HepG2 (cell line): ENCODE measurements around the gene EPN3. TPM values are rescaled to one million over a fixed set of nuclear protein-coding genes. Genes with fewer than 3 reads are reported as not detected.

ENCODE experiments used
- IRF2 ChIP-seq: IDR thresholded peaks from 2 replicates; pipeline ENCODE4 v1.6.1; 2018; ENCODE audit warnings: missing genetic modification reagents, missing compliant biosample characterization
- IRX3 ChIP-seq: sonication (generic); formaldehyde crosslinking; IDR thresholded peaks from 2 replicates; pipeline ENCODE4 v1.8.1; 2023; ENCODE audit warnings: mild to moderate bottlenecking, low read depth, missing genetic modification reagents, borderline replicate concordance
- KDM2A ChIP-seq: sonication (generic); formaldehyde crosslinking; IDR thresholded peaks from 2 replicates; pipeline ENCODE4 v1.4.0; 2020; ENCODE audit warnings: low read depth, missing genetic modification reagents, borderline replicate concordance
- MAF1 ChIP-seq: sonication (generic); formaldehyde crosslinking; IDR thresholded peaks from 2 replicates; pipeline ENCODE4 v1.5.0; 2020; ENCODE audit warnings: missing genetic modification reagents, borderline replicate concordance
- NR2C2 ChIP-seq: sonication (generic); formaldehyde crosslinking; IDR thresholded peaks from 2 replicates; pipeline ENCODE4 v1.4.0; 2020; ENCODE audit warnings: missing genetic modification reagents, mild to moderate bottlenecking, moderate library complexity, borderline replicate concordance
- SPEN ChIP-seq: sonication (generic); formaldehyde crosslinking; IDR thresholded peaks from 2 replicates; pipeline ENCODE4 v1.5.1; 2020; ENCODE audit warnings: low read depth, mild to moderate bottlenecking, missing genetic modification reagents
- ZNF253 ChIP-seq: sonication (generic); formaldehyde crosslinking; IDR thresholded peaks from 2 replicates; pipeline ENCODE4 v1.8.0; 2022; ENCODE audit warnings: mild to moderate bottlenecking, missing genetic modification reagents, borderline replicate concordance
- ZNF333 ChIP-seq: sonication (generic); formaldehyde crosslinking; IDR thresholded peaks from 2 replicates; pipeline ENCODE4 v1.4.0; 2020; ENCODE audit warnings: mild to moderate bottlenecking, missing genetic modification reagents, borderline replicate concordance
- ZNF547 ChIP-seq: sonication (generic); formaldehyde crosslinking; IDR thresholded peaks from 2 replicates; pipeline ENCODE4 v1.5.1; 2020; ENCODE audit warnings: mild to moderate bottlenecking, missing genetic modification reagents
- polyA plus RNA-seq, 8 experiments: library from polyadenylated mRNA; depleted of rRNA in 3 of 8; stranded (reverse) in 7 of 8; unstranded in 1 of 8; fragments of >200 nt; fragmentation: Illumina TruSeq in 4 of 8; extraction: Trizol in 4 of 8; gene quantifications; 2 replicates each; pipeline versions ENCODE4 v1.2.1 to v1.2.3, GENCODE V29; 2011 to 2016; ENCODE audit warnings: low read depth in 4 of 8, missing spikeins in 1 of 8, mixed read lengths in 1 of 8; ENCODE audit not compliant: insufficient read depth in 1 of 8
- total RNA-seq, 5 experiments: library from RNA; depleted of rRNA; stranded (reverse); fragments of >200 nt; fragmentation: Illumina TruSeq; extraction: Trizol; gene quantifications; 2 replicates each; pipeline ENCODE4 v1.2.3, GENCODE V29; 2016; ENCODE audit warnings: low read depth in 1 of 5
- TF ChIP-seq, protein P1 (sequence below): fragments of 450-650 bp; IDR thresholded peaks from 2 replicates; pipeline ENCODE4 v1.6.1; 2017; ENCODE audit warnings: mild to moderate bottlenecking
- TF ChIP-seq, protein P2 (sequence below): sonication (generic); formaldehyde crosslinking; IDR thresholded peaks from 2 replicates; pipeline ENCODE4 v1.8.0; 2022; ENCODE audit warnings: missing genetic modification reagents, mild to moderate bottlenecking, borderline replicate concordance
- TF ChIP-seq, protein P3 (sequence below): sonication (generic); formaldehyde crosslinking; IDR thresholded peaks from 2 replicates; pipeline ENCODE4 v1.4.0; 2020; ENCODE audit warnings: mild to moderate bottlenecking, missing genetic modification reagents
- TF ChIP-seq, protein P4 (sequence below): IDR thresholded peaks from 2 replicates; pipeline ENCODE4 v1.6.1; 2016
- TF ChIP-seq, protein P5 (sequence below): sonication (generic); formaldehyde crosslinking; IDR thresholded peaks from 2 replicates; pipeline ENCODE4 v1.4.0; 2020; ENCODE audit warnings: missing genetic modification reagents, borderline replicate concordance
- TF ChIP-seq, protein P6 (sequence below): sonication (generic); formaldehyde crosslinking; IDR thresholded peaks from 2 replicates; pipeline ENCODE4 v1.8.1; 2023; ENCODE audit warnings: mild to moderate bottlenecking, moderate library complexity, missing genetic modification reagents

Gene EPN3
- total and polyA plus RNA-seq, 2 of the 13 experiments (the other 11 are each of a cell fraction or from before 2014, with no cell fraction given) = 0.11 to 0.95 TPM

DNA sequence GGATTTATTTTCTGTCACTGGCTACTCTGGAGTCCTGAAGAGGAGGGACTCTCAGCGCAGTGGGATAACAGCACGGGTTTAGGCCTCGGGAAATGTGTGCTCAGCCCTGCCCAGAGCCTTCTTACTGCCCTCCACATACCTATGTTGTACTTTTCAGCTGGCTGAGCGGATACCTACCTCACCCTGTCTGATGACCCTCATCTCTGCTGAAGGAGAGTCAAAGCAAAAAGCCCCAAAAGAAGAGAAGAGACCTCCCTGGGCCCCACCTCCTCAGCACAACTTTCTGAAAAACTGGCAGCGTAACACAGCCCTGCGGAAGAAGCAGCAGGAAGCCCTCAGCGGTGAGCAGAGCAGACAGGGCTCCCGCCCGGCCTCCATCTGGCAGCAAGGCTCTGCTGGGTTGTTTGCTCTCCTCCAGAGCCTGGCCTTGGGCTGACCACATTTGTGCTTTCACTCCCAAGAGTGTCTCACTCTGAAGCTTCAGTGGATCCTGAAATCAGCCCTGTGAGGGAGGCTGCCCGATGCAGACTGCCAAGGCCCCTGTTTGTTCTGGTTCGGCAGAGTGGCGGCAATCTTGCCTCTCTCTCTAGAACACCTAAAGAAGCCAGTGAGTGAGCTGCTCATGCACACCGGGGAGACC is 14.0 kb upstream of the EPN3 start (continued):
- TF ChIP-seq, protein P1, sequence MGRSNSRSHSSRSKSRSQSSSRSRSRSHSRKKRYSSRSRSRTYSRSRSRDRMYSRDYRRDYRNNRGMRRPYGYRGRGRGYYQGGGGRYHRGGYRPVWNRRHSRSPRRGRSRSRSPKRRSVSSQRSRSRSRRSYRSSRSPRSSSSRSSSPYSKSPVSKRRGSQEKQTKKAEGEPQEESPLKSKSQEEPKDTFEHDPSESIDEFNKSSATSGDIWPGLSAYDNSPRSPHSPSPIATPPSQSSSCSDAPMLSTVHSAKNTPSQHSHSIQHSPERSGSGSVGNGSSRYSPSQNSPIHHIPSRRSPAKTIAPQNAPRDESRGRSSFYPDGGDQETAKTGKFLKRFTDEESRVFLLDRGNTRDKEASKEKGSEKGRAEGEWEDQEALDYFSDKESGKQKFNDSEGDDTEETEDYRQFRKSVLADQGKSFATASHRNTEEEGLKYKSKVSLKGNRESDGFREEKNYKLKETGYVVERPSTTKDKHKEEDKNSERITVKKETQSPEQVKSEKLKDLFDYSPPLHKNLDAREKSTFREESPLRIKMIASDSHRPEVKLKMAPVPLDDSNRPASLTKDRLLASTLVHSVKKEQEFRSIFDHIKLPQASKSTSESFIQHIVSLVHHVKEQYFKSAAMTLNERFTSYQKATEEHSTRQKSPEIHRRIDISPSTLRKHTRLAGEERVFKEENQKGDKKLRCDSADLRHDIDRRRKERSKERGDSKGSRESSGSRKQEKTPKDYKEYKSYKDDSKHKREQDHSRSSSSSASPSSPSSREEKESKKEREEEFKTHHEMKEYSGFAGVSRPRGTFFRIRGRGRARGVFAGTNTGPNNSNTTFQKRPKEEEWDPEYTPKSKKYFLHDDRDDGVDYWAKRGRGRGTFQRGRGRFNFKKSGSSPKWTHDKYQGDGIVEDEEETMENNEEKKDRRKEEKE = no peak
- TF ChIP-seq, protein P2, sequence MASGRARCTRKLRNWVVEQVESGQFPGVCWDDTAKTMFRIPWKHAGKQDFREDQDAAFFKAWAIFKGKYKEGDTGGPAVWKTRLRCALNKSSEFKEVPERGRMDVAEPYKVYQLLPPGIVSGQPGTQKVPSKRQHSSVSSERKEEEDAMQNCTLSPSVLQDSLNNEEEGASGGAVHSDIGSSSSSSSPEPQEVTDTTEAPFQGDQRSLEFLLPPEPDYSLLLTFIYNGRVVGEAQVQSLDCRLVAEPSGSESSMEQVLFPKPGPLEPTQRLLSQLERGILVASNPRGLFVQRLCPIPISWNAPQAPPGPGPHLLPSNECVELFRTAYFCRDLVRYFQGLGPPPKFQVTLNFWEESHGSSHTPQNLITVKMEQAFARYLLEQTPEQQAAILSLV (CRISPR knock-in tag) = peak; percentile 39; the same call in 1 of the 2 replicates
- TF ChIP-seq IRX3 (CRISPR knock-in tag) (no peak), ZNF253 (0 out of 2 replicates have a peak, but pooled peaks have one; percentile 13), NR2C2 (no peak), SPEN (CRISPR knock-in tag) (0 out of 2 replicates have a peak, but pooled peaks have one; percentile 49), ZNF333 (CRISPR knock-in tag) (no peak), IRF2 (CRISPR knock-in tag) (no peak), ZNF547 (CRISPR knock-in tag) (no peak), MAF1 (no peak), KDM2A (peak; percentile 20; the same call in 1 of the 2 replicates)
- TF ChIP-seq, protein P3, sequence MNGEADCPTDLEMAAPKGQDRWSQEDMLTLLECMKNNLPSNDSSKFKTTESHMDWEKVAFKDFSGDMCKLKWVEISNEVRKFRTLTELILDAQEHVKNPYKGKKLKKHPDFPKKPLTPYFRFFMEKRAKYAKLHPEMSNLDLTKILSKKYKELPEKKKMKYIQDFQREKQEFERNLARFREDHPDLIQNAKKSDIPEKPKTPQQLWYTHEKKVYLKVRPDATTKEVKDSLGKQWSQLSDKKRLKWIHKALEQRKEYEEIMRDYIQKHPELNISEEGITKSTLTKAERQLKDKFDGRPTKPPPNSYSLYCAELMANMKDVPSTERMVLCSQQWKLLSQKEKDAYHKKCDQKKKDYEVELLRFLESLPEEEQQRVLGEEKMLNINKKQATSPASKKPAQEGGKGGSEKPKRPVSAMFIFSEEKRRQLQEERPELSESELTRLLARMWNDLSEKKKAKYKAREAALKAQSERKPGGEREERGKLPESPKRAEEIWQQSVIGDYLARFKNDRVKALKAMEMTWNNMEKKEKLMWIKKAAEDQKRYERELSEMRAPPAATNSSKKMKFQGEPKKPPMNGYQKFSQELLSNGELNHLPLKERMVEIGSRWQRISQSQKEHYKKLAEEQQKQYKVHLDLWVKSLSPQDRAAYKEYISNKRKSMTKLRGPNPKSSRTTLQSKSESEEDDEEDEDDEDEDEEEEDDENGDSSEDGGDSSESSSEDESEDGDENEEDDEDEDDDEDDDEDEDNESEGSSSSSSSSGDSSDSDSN (CRISPR knock-in tag) = peak; percentile 72; the same call in 1 of the 2 replicates
- TF ChIP-seq, protein P4, sequence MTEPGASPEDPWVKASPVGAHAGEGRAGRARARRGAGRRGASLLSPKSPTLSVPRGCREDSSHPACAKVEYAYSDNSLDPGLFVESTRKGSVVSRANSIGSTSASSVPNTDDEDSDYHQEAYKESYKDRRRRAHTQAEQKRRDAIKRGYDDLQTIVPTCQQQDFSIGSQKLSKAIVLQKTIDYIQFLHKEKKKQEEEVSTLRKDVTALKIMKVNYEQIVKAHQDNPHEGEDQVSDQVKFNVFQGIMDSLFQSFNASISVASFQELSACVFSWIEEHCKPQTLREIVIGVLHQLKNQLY (CRISPR knock-in tag) = no peak
- TF ChIP-seq, protein P5, sequence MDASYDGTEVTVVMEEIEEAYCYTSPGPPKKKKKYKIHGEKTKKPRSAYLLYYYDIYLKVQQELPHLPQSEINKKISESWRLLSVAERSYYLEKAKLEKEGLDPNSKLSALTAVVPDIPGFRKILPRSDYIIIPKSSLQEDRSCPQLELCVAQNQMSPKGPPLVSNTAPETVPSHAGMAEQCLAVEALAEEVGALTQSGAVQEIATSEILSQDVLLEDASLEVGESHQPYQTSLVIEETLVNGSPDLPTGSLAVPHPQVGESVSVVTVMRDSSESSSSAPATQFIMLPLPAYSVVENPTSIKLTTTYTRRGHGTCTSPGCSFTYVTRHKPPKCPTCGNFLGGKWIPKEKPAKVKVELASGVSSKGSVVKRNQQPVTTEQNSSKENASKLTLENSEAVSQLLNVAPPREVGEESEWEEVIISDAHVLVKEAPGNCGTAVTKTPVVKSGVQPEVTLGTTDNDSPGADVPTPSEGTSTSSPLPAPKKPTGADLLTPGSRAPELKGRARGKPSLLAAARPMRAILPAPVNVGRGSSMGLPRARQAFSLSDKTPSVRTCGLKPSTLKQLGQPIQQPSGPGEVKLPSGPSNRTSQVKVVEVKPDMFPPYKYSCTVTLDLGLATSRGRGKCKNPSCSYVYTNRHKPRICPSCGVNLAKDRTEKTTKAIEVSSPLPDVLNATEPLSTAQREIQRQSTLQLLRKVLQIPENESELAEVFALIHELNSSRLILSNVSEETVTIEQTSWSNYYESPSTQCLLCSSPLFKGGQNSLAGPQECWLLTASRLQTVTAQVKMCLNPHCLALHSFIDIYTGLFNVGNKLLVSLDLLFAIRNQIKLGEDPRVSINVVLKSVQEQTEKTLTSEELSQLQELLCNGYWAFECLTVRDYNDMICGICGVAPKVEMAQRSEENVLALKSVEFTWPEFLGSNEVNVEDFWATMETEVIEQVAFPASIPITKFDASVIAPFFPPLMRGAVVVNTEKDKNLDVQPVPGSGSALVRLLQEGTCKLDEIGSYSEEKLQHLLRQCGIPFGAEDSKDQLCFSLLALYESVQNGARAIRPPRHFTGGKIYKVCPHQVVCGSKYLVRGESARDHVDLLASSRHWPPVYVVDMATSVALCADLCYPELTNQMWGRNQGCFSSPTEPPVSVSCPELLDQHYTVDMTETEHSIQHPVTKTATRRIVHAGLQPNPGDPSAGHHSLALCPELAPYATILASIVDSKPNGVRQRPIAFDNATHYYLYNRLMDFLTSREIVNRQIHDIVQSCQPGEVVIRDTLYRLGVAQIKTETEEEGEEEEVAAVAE = 0 out of 2 replicates have a peak, but pooled peaks have one; percentile 17
- TF ChIP-seq, protein P6, sequence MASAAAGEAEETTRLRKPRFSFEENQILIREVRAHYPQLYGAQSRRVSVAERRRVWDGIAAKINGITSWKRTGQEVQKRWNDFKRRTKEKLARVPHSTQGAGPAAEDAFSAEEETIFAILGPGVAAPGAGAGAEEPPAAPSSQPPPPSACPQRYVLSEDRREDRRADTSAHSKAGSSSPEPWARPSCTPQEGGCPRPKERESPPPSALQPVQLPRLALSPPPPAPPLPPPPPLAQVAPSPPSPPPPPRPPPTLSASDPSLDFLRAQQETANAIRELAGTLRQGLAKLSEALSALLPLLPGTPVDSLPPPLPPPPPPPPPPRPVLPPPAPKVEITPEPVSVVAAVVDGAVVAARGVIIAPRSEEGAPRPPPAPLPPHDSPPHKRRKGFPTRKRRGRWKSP (CRISPR knock-in tag) = peak; percentile 50; the same call in 1 of the 2 replicates
